OCI-LY7 (cell line): ENCODE results near the gene GNAT3. TPM values are rescaled to one million over a fixed set of nuclear protein-coding genes. Genes with fewer than 3 reads are reported as not detected.

ENCODE experiments used
- BruUV-seq: library from RNA; stranded (reverse); fragments of 400-500 nt; replicated peaks from 2 replicates; lab custom pipeline; 2021; lab: Mats Ljungman, UMichigan
- CTCF ChIA-PET: fragments of 300-600 bp; sonication (Branson Sonifier 250); formaldehyde crosslinking; loops from one replicate; lab custom pipeline; 2022; ENCODE audit warnings: antibody characterized with exemption; ENCODE audit not compliant: unreplicated experiment; lab: Charles Lee
- POLR2A ChIA-PET: fragments of 300-600 bp; sonication (Branson Sonifier 250); formaldehyde crosslinking; loops from one replicate; lab custom pipeline; 2022; ENCODE audit warnings: antibody characterized with exemption; lab: Charles Lee
- DNase-seq: peaks from one replicate; pipeline ENCODE4 v3.0.0-alpha.2; 2015; ENCODE audit warnings: low spot score
- H2AFZ ChIP-seq: fragments of 200-600 bp; sonication (generic), shearing (Covaris generic); 2 replicates; pipeline ENCODE4 v1.6.1; 2014; ENCODE audit warnings: mild to moderate bottlenecking, antibody characterized with exemption, low read length, moderate library complexity
- H3K27ac ChIP-seq: fragments of 200-600 bp; sonication (generic); 2 replicates; pipeline ENCODE4 v1.5.1; 2014; ENCODE audit warnings: mixed run types, low read depth, mild to moderate bottlenecking, moderate library complexity, low read length, inconsistent platforms; ENCODE audit not compliant: poor library complexity, severe bottlenecking
- H3K36me3 ChIP-seq: fragments of 200-600 bp; sonication (generic); 2 replicates; pipeline ENCODE4 v1.6.1; 2014; ENCODE audit warnings: mild to moderate bottlenecking, antibody characterized with exemption, low read length, moderate library complexity, mixed read lengths; ENCODE audit not compliant: insufficient read depth
- H3K4me1 ChIP-seq: fragments of 200-600 bp; sonication (generic); 2 replicates; pipeline ENCODE4 v1.5.1; 2014; ENCODE audit warnings: mild to moderate bottlenecking, low read length; ENCODE audit not compliant: insufficient read depth, poor library complexity, severe bottlenecking
- H3K4me2 ChIP-seq: fragments of 200-600 bp; sonication (generic); 2 replicates; pipeline ENCODE4 v1.6.1; 2014; ENCODE audit warnings: mild to moderate bottlenecking, low read length
- H3K4me3 ChIP-seq: fragments of 200-600 bp; sonication (generic); 2 replicates; pipeline ENCODE4 v1.5.1; 2014; ENCODE audit warnings: mild to moderate bottlenecking, low read depth, low read length; ENCODE audit not compliant: poor library complexity, severe bottlenecking
- H3K79me2 ChIP-seq: fragments of 200-600 bp; sonication (generic); 2 replicates; pipeline ENCODE4 v1.6.1; 2016; ENCODE audit warnings: low read depth, mild to moderate bottlenecking, low read length, moderate library complexity, mixed read lengths; ENCODE audit not compliant: insufficient read depth
- H3K9me2 ChIP-seq: fragments of 200-600 bp; sonication (generic); 2 replicates; pipeline ENCODE4 v1.6.1; 2016; ENCODE audit warnings: mild to moderate bottlenecking, low read length, mixed read lengths; ENCODE audit not compliant: insufficient read depth
- H3K9me3 ChIP-seq: fragments of 200-600 bp; sonication (generic); 2 replicates; pipeline ENCODE4 v1.6.1; 2014; ENCODE audit warnings: mild to moderate bottlenecking, mixed run types, low read length, mixed read lengths
- H4K20me1 ChIP-seq: fragments of 200-600 bp; sonication (generic); 2 replicates; pipeline ENCODE4 v1.6.1; 2014; ENCODE audit warnings: mild to moderate bottlenecking, antibody characterized with exemption, low read length, moderate library complexity, mixed read lengths; ENCODE audit not compliant: insufficient read depth
- CTCF ChIP-seq: fragments of 200-600 bp; sonication (generic); conservative IDR thresholded peaks from 2 replicates; pipeline ENCODE4 v1.5.1; 2014; ENCODE audit warnings: mild to moderate bottlenecking, antibody characterized with exemption, low read length, moderate library complexity, mixed read lengths
- EZH2phosphoT487 ChIP-seq: fragments of 200-600 bp; sonication (generic); IDR thresholded peaks from 2 replicates; pipeline ENCODE4 v1.6.1; 2018; ENCODE audit warnings: low read depth, borderline replicate concordance, mild to moderate bottlenecking, mixed run types, antibody characterized with exemption, low read length, moderate library complexity, mixed read lengths
- intact Hi-C: fragments of 100-400 bp; cut with micrococcal nuclease; formaldehyde crosslinking; loops from one replicate; pipeline ENCODE4 v1.10.0; 2022; ENCODE audit not compliant: unreplicated experiment
- total RNA-seq, 2 experiments: library from RNA; depleted of rRNA in 1 of 2; stranded (reverse); fragments of >200 nt in 1 of 2; shearing (Covaris generic) in 1 of 2; gene quantifications; 2 replicates each; pipeline ENCODE4 v1.2.3, GENCODE V29; 2014 to 2022

GNAT3 gene
- total RNA-seq, 2 experiments from 2014 or later = not detected

GRCh38 chr7:80533287-80533686 lies 21.4 kb upstream of the GNAT3 start:
- Histone ChIP-seq H2AFZ (no peak overlapping the region), H3K9me3 (no peaks in the 10 kb centered on the region), H3K27ac (no peak overlapping the region), H3K36me3 (no peaks in the 10 kb centered on the region), H4K20me1 (no peaks in the 10 kb centered on the region), H3K9me2 (no peaks in the 10 kb centered on the region), H3K4me1 (no peaks in the 10 kb centered on the region), H3K79me2 (no peaks in the 10 kb centered on the region), H3K4me2 (no peak overlapping the region), H3K4me3 (no peak overlapping the region)
- BruUV-seq = no TSS peak
- POLR2A ChIA-PET = no interaction called here
- TF ChIP-seq CTCF (no peak), EZH2phosphoT487 (no peak)
- intact Hi-C loops = no loop called here
- CTCF ChIA-PET = no interaction called here
- no peak for DNase-seq

- ChIA-PET POLR2A (no interaction called here), CTCF (no interaction called here)
- TF ChIP-seq EZH2phosphoT487 (no peak), CTCF (no peak)
- DNase-seq = no peak
- no peak overlapping the region for H3K4me3 ChIP-seq
- no peaks in the 10 kb centered on the region for H3K9me3 ChIP-seq
- intact Hi-C loops = no loop called here
- H3K4me2 ChIP-seq = no peak overlapping the region
- no peaks in the 10 kb centered on the region for H3K9me2 ChIP-seq
- no peaks in the 10 kb centered on the region for H4K20me1 ChIP-seq
- H2AFZ ChIP-seq = no peak overlapping the region
- no peak overlapping the region for H3K27ac ChIP-seq
- no peaks in the 10 kb centered on the region for H3K4me1 ChIP-seq
- no TSS peak for BruUV-seq
- no peaks in the 10 kb centered on the region for H3K36me3 ChIP-seq
- H3K79me2 ChIP-seq = no peaks in the 10 kb centered on the region
Observed at GRCh38 chr7:80532153-80532552, 20.3 kb upstream of the GNAT3 start.

GRCh38 chr7:80530136-80530535 lies 18.3 kb upstream of the GNAT3 start:
- intact Hi-C loops = no loop called here
- Histone ChIP-seq H3K36me3 (no peaks in the 10 kb centered on the region), H3K4me1 (no peaks in the 10 kb centered on the region), H3K9me2 (no peaks in the 10 kb centered on the region), H3K4me2 (no peak overlapping the region), H3K79me2 (no peaks in the 10 kb centered on the region), H3K9me3 (no peaks in the 10 kb centered on the region), H3K4me3 (no peak overlapping the region), H3K27ac (no peak overlapping the region), H2AFZ (no peak overlapping the region), H4K20me1 (no peaks in the 10 kb centered on the region)
- TF ChIP-seq EZH2phosphoT487 (no peak), CTCF (no peak)
- POLR2A ChIA-PET = no interaction called here
- DNase-seq = no peak
- BruUV-seq = no TSS peak
- CTCF ChIA-PET = no interaction called here
